Mesenteric fat pad (tissue), 1 donor: ENCODE data around the gene C19orf81. TPM values are rescaled to one million over a fixed set of nuclear protein-coding genes. Genes with fewer than 3 reads are reported as not detected.

Experiments used
- DNase-seq: peaks from one replicate; pipeline ENCODE4 v3.0.0-alpha.2; 2020; ENCODE audit warnings: low spot score
- total RNA-seq: library from RNA; stranded (reverse); fragmentation: NEBNext Ultra II Directional; extraction: Animal tissue kit (Norgen Biotek cat#: 25700); gene quantifications from one replicate; pipeline ENCODE4 v1.2.1, GENCODE V29; 2021
- donor health status: DM: yes; HTN: yes; CAD: no.

Gene C19orf81
- total RNA-seq, 1 donor from 2014 or later = not detected

DNA sequence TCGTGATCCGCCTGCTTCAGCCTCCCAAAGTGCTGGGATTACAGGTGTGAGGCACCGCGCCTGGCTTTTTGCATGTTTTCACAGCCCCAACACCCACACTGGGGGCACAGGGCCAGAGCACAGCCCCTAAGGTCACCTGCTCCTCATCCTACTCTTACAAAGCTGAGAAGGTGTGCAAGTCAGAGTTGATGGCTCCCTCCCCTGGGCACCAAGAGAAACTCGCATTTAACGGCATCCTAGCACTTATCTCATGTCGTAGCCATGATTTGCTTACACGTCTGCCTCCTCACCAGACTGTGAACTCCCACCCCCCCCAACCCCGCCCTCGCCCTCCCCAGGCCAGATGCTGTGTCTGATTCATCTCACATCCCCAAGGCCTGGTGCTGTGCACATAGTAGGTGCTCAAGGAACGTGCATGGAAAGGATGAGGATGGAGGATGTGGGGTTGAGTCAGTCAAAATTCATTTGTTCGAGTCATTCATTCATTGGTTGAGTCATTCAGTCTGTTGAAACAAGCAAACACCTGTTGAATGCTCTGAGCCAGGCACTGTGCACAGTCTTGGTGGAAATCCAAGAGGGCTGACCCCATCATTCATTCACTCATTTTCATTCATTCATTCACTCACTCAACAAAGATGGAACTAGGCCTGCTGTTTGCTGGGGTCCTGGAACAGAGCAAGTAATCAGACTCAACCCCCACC lies 59.1 kb downstream of the C19orf81 start:
- no peak for DNase-seq

Other genes starting within 250 kb of the C19orf81 start
- gene SPIB, start 230.5 kb upstream of the C19orf81 start, total RNA-seq = not detected
- not detected for gene MYBPC2, start 216.6 kb upstream of the C19orf81 start, total RNA-seq
- 53.3 TPM for gene EMC10, start 172.9 kb upstream of the C19orf81 start, total RNA-seq
- 0.35 TPM for gene GARIN5A, start 172.6 kb upstream of the C19orf81 start, total RNA-seq
- gene JOSD2, start 138.3 kb upstream of the C19orf81 start, total RNA-seq = 44.9 TPM
- gene ASPDH, start 135.5 kb upstream of the C19orf81 start, total RNA-seq = not detected
- 1.6 TPM for gene LRRC4B, start 81.0 kb upstream of the C19orf81 start, total RNA-seq
- 0.51 TPM for gene SYT3, start 9.6 kb upstream of the C19orf81 start, total RNA-seq
- gene SHANK1, start 70.4 kb downstream of the C19orf81 start, total RNA-seq = 0.74 TPM
- gene CLEC11A, start 73.9 kb downstream of the C19orf81 start, total RNA-seq = 13.2 TPM
- not detected for gene GPR32, start 121.0 kb downstream of the C19orf81 start, total RNA-seq
- gene ACP4, start 141.0 kb downstream of the C19orf81 start, total RNA-seq = not detected
- gene KLK1, start 174.3 kb downstream of the C19orf81 start, total RNA-seq = 1.1 TPM
- not detected for gene KLK15, start 184.1 kb downstream of the C19orf81 start, total RNA-seq
- not detected for gene KLK3, start 205.5 kb downstream of the C19orf81 start, total RNA-seq
- not detected for gene KLK2, start 224.0 kb downstream of the C19orf81 start, total RNA-seq